T-helper 2 cell treated with Interferon-gamma antibody and Interleukin-4, amounts not matched to agents 5 μg/mL and 100 μg/mL, for 36 hours (primary cell): ENCODE results near the gene ZSCAN25.

Experiments
- DNase-seq: peaks from one replicate; pipeline ENCODE4 v3.0.0; 2021; ENCODE audit warnings: low spot score
- H3K27ac Mint-ChIP-seq: one replicate; pipeline ENCODE4 v1.8.0; 2021; ENCODE audit warnings: mild to moderate bottlenecking, mixed read lengths
- H3K27me3 Mint-ChIP-seq: one replicate; pipeline ENCODE4 v1.8.0; 2021; ENCODE audit warnings: low read depth, mixed read lengths
- H3K36me3 Mint-ChIP-seq: one replicate; pipeline ENCODE4 v1.8.0; 2021; ENCODE audit warnings: low read depth, mixed read lengths
- H3K4me1 Mint-ChIP-seq: one replicate; pipeline ENCODE4 v1.8.0; 2021; ENCODE audit warnings: low read depth, mixed read lengths
- H3K4me3 Mint-ChIP-seq: one replicate; pipeline ENCODE4 v1.8.0; 2022; ENCODE audit warnings: mild to moderate bottlenecking, moderate library complexity, mixed read lengths
- H3K9me3 Mint-ChIP-seq: one replicate; pipeline ENCODE4 v1.8.0; 2021; ENCODE audit warnings: mixed read lengths

The ZSCAN25 gene

GRCh38 chr7:99674995-99675742 is 58.4 kb downstream of the ZSCAN25 start:
- Mint-ChIP-seq H3K36me3 (no peaks in the 10 kb centered on the region), H3K4me1 (peaks cover 12% of the 10 kb centered on the region), H3K27ac (peak overlapping the region; percentile 70), H3K27me3 (no peaks in the 10 kb centered on the region), H3K9me3 (no peaks in the 10 kb centered on the region), H3K4me3 (peak overlapping the region; percentile 17)
- DNase-seq = no peak

- H3K4me3 Mint-ChIP-seq = no peak overlapping the region
- H3K27me3 Mint-ChIP-seq = no peaks in the 10 kb centered on the region
- DNase-seq = no peak
- peaks cover 12% of the 10 kb centered on the region for H3K4me1 Mint-ChIP-seq
- H3K27ac Mint-ChIP-seq = no peak overlapping the region
- peaks cover 3% of the 10 kb centered on the region for H3K36me3 Mint-ChIP-seq
- H3K9me3 Mint-ChIP-seq = no peaks in the 10 kb centered on the region
Observed at GRCh38 chr7:99677013-99677647, 60.4 kb downstream of the ZSCAN25 start.

- Mint-ChIP-seq H3K36me3 (peaks cover 3% of the 10 kb centered on the region), H3K4me1 (peaks cover 12% of the 10 kb centered on the region), H3K9me3 (no peaks in the 10 kb centered on the region), H3K27ac (no peak overlapping the region), H3K27me3 (no peaks in the 10 kb centered on the region), H3K4me3 (no peak overlapping the region)
- DNase-seq = no peak
Observed at GRCh38 chr7:99677648-99678045, 60.9 kb downstream of the ZSCAN25 start.

GRCh38 chr7:99679032-99679399 is 62.3 kb downstream of the ZSCAN25 start:
- no peak for DNase-seq
- Mint-ChIP-seq H3K9me3 (peaks cover 4% of the 10 kb centered on the region), H3K4me1 (peaks cover 12% of the 10 kb centered on the region), H3K27ac (no peak overlapping the region), H3K27me3 (no peaks in the 10 kb centered on the region), H3K4me3 (no peak overlapping the region), H3K36me3 (peaks cover 6% of the 10 kb centered on the region)

- H3K9me3 Mint-ChIP-seq = peaks cover 4% of the 10 kb centered on the region
- no peak for DNase-seq
- H3K36me3 Mint-ChIP-seq = peaks cover 6% of the 10 kb centered on the region
- H3K4me1 Mint-ChIP-seq = peaks cover 10% of the 10 kb centered on the region
- no peak within 1 kb of the TSS for H3K4me3 Mint-ChIP-seq
- no peak within 1 kb of the TSS for H3K27ac Mint-ChIP-seq
- H3K27me3 Mint-ChIP-seq = no peaks in the 10 kb centered on the region
Observed at GRCh38 chr7:99679400-99680191, 62.9 kb downstream of the ZSCAN25 start, which contains the start of gene CYP3A5. Gene CYP3A5, minus strand, starts transcription at chr7:99679996. Its CDS starts 100 bp downstream, at chr7:99679896.
